Ectodermal cell (in vitro differentiated cells): Measurements from ENCODE around the gene GFY.

Experiments
- H3K27ac ChIP-seq: 2 replicates; pipeline ENCODE4 v1.7.0; 2013; ENCODE audit warnings: mild to moderate bottlenecking, low read depth, low read length; ENCODE audit not compliant: insufficient read depth, poor library complexity, severe bottlenecking
- H3K27me3 ChIP-seq: 2 replicates; pipeline ENCODE4 v1.7.0; 2013; ENCODE audit warnings: mild to moderate bottlenecking, low read length; ENCODE audit not compliant: insufficient read depth, control insufficient read depth, poor library complexity, severe bottlenecking
- H3K36me3 ChIP-seq: one replicate; pipeline ENCODE4 v1.7.0; 2013; ENCODE audit warnings: low read length; ENCODE audit not compliant: control insufficient read depth, insufficient read depth
- H3K4me1 ChIP-seq: one replicate; pipeline ENCODE4 v1.7.0; 2013; ENCODE audit warnings: low read length; ENCODE audit not compliant: control insufficient read depth, insufficient read depth
- H3K4me3 ChIP-seq: 2 replicates; pipeline ENCODE4 v1.7.0; 2013; ENCODE audit warnings: low read depth, low read length, control low read depth; ENCODE audit not compliant: insufficient read depth
- H3K9me3 ChIP-seq: 2 replicates; pipeline ENCODE4 v1.7.0; 2013; ENCODE audit warnings: mild to moderate bottlenecking, low read length, moderate library complexity; ENCODE audit not compliant: control insufficient read depth
- WGBS, 2 experiments: methylation state at CpG; one replicate each; pipeline ENCODE4 v1.1.7; 2013; ENCODE audit warnings: missing lambda C conversion rate in 2 of 2; 5-methylcytosine and 5-hydroxymethylcytosine counted together

The GFY gene

GRCh38 chr19:49420227-49420626 is 5.0 kb upstream of the GFY start:
- 70 to 77% methylated on average over 2 of the region's 2 CpGs for WGBS, 2 experiments
- no peaks in the 10 kb centered on the region for H3K36me3 ChIP-seq
- H3K4me3 ChIP-seq, result no peak overlapping the region
- H3K27me3 ChIP-seq, result peaks cover 53% of the 10 kb centered on the region
- H3K27ac ChIP-seq, result no peak overlapping the region
- peaks cover 28% of the 10 kb centered on the region for H3K4me1 ChIP-seq
- H3K9me3 ChIP-seq, result no peaks in the 10 kb centered on the region

GRCh38 chr19:49421039-49421877 is 3.9 kb upstream of the GFY start:
- peaks cover 29% of the 10 kb centered on the region for H3K4me1 ChIP-seq
- H3K27me3 ChIP-seq, result peaks cover 64% of the 10 kb centered on the region
- no peaks in the 10 kb centered on the region for H3K36me3 ChIP-seq
- 14 to 15% methylated on average over 48 of the region's 48 CpGs for WGBS, 2 experiments
- H3K9me3 ChIP-seq, result no peaks in the 10 kb centered on the region
- H3K27ac ChIP-seq, result no peak overlapping the region
- no peak overlapping the region for H3K4me3 ChIP-seq

- Histone ChIP-seq H3K27ac (no peak overlapping the region), H3K9me3 (no peaks in the 10 kb centered on the region), H3K36me3 (no peaks in the 10 kb centered on the region), H3K27me3 (peaks cover 70% of the 10 kb centered on the region), H3K4me3 (no peak overlapping the region), H3K4me1 (peaks cover 33% of the 10 kb centered on the region)
- WGBS, 2 experiments, result 31 to 41% methylated on average over 3 of the region's 3 CpGs
Observed at GRCh38 chr19:49421878-49422202, 3.3 kb upstream of the GFY start.

- Histone ChIP-seq H3K9me3 (no peaks in the 10 kb centered on the region), H3K27me3 (peaks cover 77% of the 10 kb centered on the region), H3K36me3 (no peaks in the 10 kb centered on the region), H3K4me1 (peaks cover 30% of the 10 kb centered on the region), H3K4me3 (peak overlapping the region; percentile 24), H3K27ac (no peak overlapping the region)
- 3% methylated on average over 58 of the region's 58 CpGs for WGBS, 2 experiments
Observed at GRCh38 chr19:49422407-49423070, 2.6 kb upstream of the GFY start.

- Histone ChIP-seq H3K4me1 (peaks cover 30% of the 10 kb centered on the region), H3K4me3 (peak within 1 kb of the TSS; percentile 24), H3K27ac (no peak within 1 kb of the TSS), H3K9me3 (no peaks in the 10 kb centered on the region), H3K36me3 (no peaks in the 10 kb centered on the region), H3K27me3 (peaks cover 84% of the 10 kb centered on the region)
- WGBS, 2 experiments, result 11 to 12% methylated on average over 42 of the region's 42 CpGs
Observed at GRCh38 chr19:49423071-49423984, 1.9 kb upstream of the GFY start, which contains the start of gene PTH2. Gene PTH2, minus strand, starts transcription at chr19:49423441. Its CDS starts 102 bp downstream, at chr19:49423339.

GRCh38 chr19:49423985-49424303 is 1.2 kb upstream of the GFY start:
- no peaks in the 10 kb centered on the region for H3K36me3 ChIP-seq
- 11 to 15% methylated on average over 3 of the region's 3 CpGs for WGBS, 2 experiments
- no peak overlapping the region for H3K4me3 ChIP-seq
- no peaks in the 10 kb centered on the region for H3K9me3 ChIP-seq
- H3K27ac ChIP-seq, result no peak overlapping the region
- peaks cover 88% of the 10 kb centered on the region for H3K27me3 ChIP-seq
- peaks cover 33% of the 10 kb centered on the region for H3K4me1 ChIP-seq

- peaks cover 99% of the 10 kb centered on the region for H3K27me3 ChIP-seq
- WGBS, 2 experiments, result 5 to 8% methylated on average over 30 of the region's 30 CpGs
Observed at GRCh38 chr19:49425922-49426592, 869 bp downstream of the GFY start.

GRCh38 chr19:49427339-49427738 is 2.2 kb downstream of the GFY start:
- no peak overlapping the region for H3K4me3 ChIP-seq
- peaks cover 99% of the 10 kb centered on the region for H3K27me3 ChIP-seq
- no peak overlapping the region for H3K27ac ChIP-seq
- peaks cover 38% of the 10 kb centered on the region for H3K4me1 ChIP-seq
- H3K9me3 ChIP-seq, result no peaks in the 10 kb centered on the region
- 66 to 72% methylated on average over 12 of the region's 12 CpGs for WGBS, 2 experiments
- no peaks in the 10 kb centered on the region for H3K36me3 ChIP-seq

More at GRCh38 chr19:49425922-49426592, 869 bp downstream of the GFY start:
- H3K4me3 ChIP-seq, result no peak overlapping the region
- peaks cover 36% of the 10 kb centered on the region for H3K4me1 ChIP-seq
- no peaks in the 10 kb centered on the region for H3K9me3 ChIP-seq
- no peak overlapping the region for H3K27ac ChIP-seq
- H3K36me3 ChIP-seq, result no peaks in the 10 kb centered on the region

- peaks cover 32% of the 10 kb centered on the region for H3K4me1 ChIP-seq
Observed at GRCh38 chr19:49427855-49428546, 2.8 kb downstream of the GFY start.

More at GRCh38 chr19:49427855-49428546, 2.8 kb downstream of the GFY start:
- Histone ChIP-seq H3K36me3 (no peaks in the 10 kb centered on the region), H3K27ac (no peak overlapping the region), H3K4me3 (peak overlapping the region; percentile 42), H3K9me3 (no peaks in the 10 kb centered on the region), H3K27me3 (peaks cover 99% of the 10 kb centered on the region)
- WGBS, 2 experiments, result 1% methylated on average over 45 of the region's 45 CpGs
